Muscle layer of colon (tissue), 2 donors: ENCODE results near the gene THSD7B.

Source experiments
- H3K27ac ChIP-seq: one replicate; pipeline ENCODE4 v1.7.0; 2013; ENCODE audit warnings: low read depth, mild to moderate bottlenecking, low read length, moderate library complexity
- H3K27me3 ChIP-seq, 2 donors: one replicate each; pipeline ENCODE4 v1.7.0; 2013; ENCODE audit warnings: low read length in 2 of 2, mild to moderate bottlenecking in 2 of 2; ENCODE audit not compliant: insufficient read depth in 2 of 2, control insufficient read depth in 1 of 2
- H3K36me3 ChIP-seq: one replicate; pipeline ENCODE4 v1.7.0; 2013; ENCODE audit warnings: mild to moderate bottlenecking, low read length; ENCODE audit not compliant: insufficient read depth
- H3K4me1 ChIP-seq: one replicate; pipeline ENCODE4 v1.7.0; 2013; ENCODE audit warnings: mild to moderate bottlenecking, low read length; ENCODE audit not compliant: insufficient read depth
- H3K4me3 ChIP-seq, 2 donors: one replicate each; pipeline ENCODE4 v1.7.0; 2013; ENCODE audit warnings: low read length in 2 of 2, low read depth in 1 of 2, mild to moderate bottlenecking in 1 of 2, moderate library complexity in 1 of 2
- H3K9ac ChIP-seq: one replicate; pipeline ENCODE4 v1.7.0; 2013; ENCODE audit warnings: low read length
- H3K9me3 ChIP-seq: one replicate; pipeline ENCODE4 v1.7.0; 2013; ENCODE audit warnings: mild to moderate bottlenecking, low read length
- donor health status: abdominal sarcoma.
- donor health status: Adenocarcinoma of cecum.

The THSD7B gene

DNA sequence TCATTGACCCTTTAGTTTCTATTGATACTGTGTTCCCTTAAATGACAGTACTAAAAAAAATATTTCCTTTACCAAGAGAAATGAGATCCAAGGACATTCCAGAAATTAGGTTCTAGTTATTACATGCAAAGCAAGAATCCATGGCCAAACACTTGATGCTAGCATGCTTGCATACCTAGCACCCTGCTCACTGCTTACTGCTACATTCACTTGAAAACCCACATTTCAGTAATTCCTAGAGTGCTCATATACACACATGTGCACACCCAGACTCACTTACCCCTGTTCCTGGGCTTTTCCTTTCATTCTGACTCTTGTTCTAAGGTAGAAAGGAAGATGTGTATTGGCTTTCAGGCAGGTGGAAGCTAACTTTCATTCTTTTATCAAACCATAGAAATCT, 395.9 kb downstream of the THSD7B start:
- Histone ChIP-seq H3K4me3 (no peak overlapping the region), H3K27ac (no peak overlapping the region), H3K9ac (no peak overlapping the region), H3K36me3 (no peaks in the 10 kb centered on the region), H3K4me1 (no peaks in the 10 kb centered on the region), H3K27me3 (no peaks in the 10 kb centered on the region), H3K9me3 (no peaks in the 10 kb centered on the region)

GRCh38 chr2:137165968-137166367, 400.6 kb downstream of the THSD7B start:
- Histone ChIP-seq H3K27me3 (no peaks in the 10 kb centered on the region), H3K9ac (no peak overlapping the region), H3K36me3 (no peaks in the 10 kb centered on the region), H3K4me1 (no peaks in the 10 kb centered on the region), H3K9me3 (no peaks in the 10 kb centered on the region), H3K4me3 (no peak overlapping the region), H3K27ac (no peak overlapping the region)

- Histone ChIP-seq H3K9ac (no peak overlapping the region), H3K4me1 (no peaks in the 10 kb centered on the region), H3K27me3 (no peaks in the 10 kb centered on the region), H3K9me3 (no peaks in the 10 kb centered on the region), H3K4me3 (no peak overlapping the region), H3K36me3 (no peaks in the 10 kb centered on the region), H3K27ac (no peak overlapping the region)
Measured at GRCh38 chr2:137167651-137168050, 402.3 kb downstream of the THSD7B start.

DNA sequence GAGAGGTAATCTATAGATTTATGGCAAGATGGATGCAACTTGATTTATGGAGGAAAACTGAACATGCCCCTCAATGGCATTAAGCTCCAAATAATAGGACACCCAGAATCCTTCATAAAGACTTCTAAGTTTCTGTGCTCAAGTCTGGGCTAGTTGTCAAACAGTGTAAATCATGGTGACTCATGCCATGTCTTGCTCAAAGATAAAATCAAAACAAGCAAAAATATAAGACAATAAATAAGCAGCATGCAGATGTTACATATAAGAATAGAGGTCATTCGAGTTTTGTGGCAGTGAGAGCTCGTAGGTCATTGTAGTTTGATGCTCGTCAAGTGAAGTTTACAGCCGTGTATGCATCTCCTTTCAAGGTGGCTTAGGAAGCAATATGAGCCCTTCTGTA, 403.2 kb downstream of the THSD7B start:
- Histone ChIP-seq H3K4me3 (no peak overlapping the region), H3K4me1 (no peaks in the 10 kb centered on the region), H3K27me3 (no peaks in the 10 kb centered on the region), H3K9me3 (no peaks in the 10 kb centered on the region), H3K9ac (no peak overlapping the region), H3K36me3 (no peaks in the 10 kb centered on the region), H3K27ac (no peak overlapping the region)

GRCh38 chr2:137172162-137172561, 406.8 kb downstream of the THSD7B start:
- no peaks in the 10 kb centered on the region for H3K36me3 ChIP-seq
- H3K9me3 ChIP-seq: no peaks in the 10 kb centered on the region
- H3K27me3 ChIP-seq: no peaks in the 10 kb centered on the region
- H3K9ac ChIP-seq: no peak overlapping the region
- no peaks in the 10 kb centered on the region for H3K4me1 ChIP-seq
- no peak overlapping the region for H3K4me3 ChIP-seq
- H3K27ac ChIP-seq: no peak overlapping the region

DNA sequence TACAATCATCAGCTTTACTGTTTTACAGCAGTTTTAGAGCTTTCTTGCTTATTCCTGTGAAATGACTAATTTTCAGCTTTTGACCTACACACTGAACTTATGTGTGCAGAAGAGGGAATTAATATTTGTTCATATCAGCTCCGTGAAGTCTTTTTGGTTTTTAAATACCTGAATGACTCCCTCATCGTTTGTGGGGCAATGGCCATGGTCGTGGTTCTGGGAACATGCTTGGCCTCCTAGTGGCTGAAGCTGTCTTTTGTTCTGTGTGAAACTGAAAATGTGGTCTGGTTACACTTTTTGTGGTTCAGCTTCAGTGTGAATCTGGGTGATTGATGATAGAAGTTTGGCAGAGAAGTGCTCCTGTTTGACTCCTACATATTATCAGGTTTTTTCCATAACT, 408.1 kb downstream of the THSD7B start:
- Histone ChIP-seq H3K4me1 (no peaks in the 10 kb centered on the region), H3K27me3 (no peaks in the 10 kb centered on the region), H3K27ac (no peak overlapping the region), H3K9ac (no peak overlapping the region), H3K4me3 (no peak overlapping the region), H3K36me3 (no peaks in the 10 kb centered on the region), H3K9me3 (no peaks in the 10 kb centered on the region)

GRCh38 chr2:137175246-137175645, 409.9 kb downstream of the THSD7B start:
- H3K36me3 ChIP-seq: no peaks in the 10 kb centered on the region
- no peak overlapping the region for H3K27ac ChIP-seq
- no peak overlapping the region for H3K9ac ChIP-seq
- no peaks in the 10 kb centered on the region for H3K9me3 ChIP-seq
- no peak overlapping the region for H3K4me3 ChIP-seq
- H3K27me3 ChIP-seq: no peaks in the 10 kb centered on the region
- no peaks in the 10 kb centered on the region for H3K4me1 ChIP-seq

DNA sequence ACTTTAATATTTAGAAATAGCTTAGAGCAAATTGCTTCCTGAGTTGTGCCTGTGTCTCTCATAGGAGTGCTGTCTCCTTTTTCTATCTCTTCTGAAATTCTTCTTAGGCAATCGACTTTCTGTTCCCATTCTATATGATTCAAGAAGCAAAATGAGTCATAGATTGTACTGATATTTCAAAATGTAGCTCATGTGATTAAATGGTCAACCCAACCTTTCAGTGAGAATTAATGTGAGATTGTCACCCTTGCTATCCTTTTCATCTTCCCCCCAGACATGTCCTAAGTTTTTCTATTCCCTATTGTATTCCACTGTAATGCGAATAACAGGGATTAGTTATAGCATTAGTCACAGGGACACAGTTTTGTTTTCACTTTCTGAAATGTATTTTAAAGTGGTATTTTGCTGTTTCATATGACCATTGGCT, 413.6 kb downstream of the THSD7B start:
- no peak overlapping the region for H3K9ac ChIP-seq
- H3K4me1 ChIP-seq: no peaks in the 10 kb centered on the region
- no peaks in the 10 kb centered on the region for H3K36me3 ChIP-seq
- no peak overlapping the region for H3K4me3 ChIP-seq
- H3K9me3 ChIP-seq: no peaks in the 10 kb centered on the region
- no peak overlapping the region for H3K27ac ChIP-seq
- no peaks in the 10 kb centered on the region for H3K27me3 ChIP-seq

DNA sequence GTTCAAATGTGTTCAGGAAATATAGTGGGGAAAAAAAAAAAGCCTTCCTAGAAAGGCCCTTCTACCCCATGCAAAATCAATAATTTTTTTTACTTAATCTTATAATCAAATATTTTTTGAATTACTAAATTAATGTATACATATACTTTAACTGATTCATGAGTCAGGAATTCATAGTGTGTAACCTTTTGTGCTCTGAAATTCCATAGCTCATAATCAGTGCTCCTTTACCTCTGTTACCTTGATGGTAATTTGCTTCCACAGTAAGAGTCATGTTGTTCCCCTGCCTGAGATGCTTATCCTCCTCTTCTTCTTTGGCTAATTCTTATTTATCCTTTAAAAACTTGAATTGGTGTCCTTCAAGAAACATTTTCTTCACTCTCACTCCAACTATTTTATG, 414.2 kb downstream of the THSD7B start:
- Histone ChIP-seq H3K27ac (no peak overlapping the region), H3K4me3 (no peak overlapping the region), H3K36me3 (no peaks in the 10 kb centered on the region), H3K9ac (no peak overlapping the region), H3K9me3 (no peaks in the 10 kb centered on the region), H3K4me1 (no peaks in the 10 kb centered on the region), H3K27me3 (no peaks in the 10 kb centered on the region)

GRCh38 chr2:137180012-137180411, 414.7 kb downstream of the THSD7B start:
- no peak overlapping the region for H3K4me3 ChIP-seq
- no peaks in the 10 kb centered on the region for H3K36me3 ChIP-seq
- H3K9ac ChIP-seq: no peak overlapping the region
- H3K9me3 ChIP-seq: no peaks in the 10 kb centered on the region
- H3K27ac ChIP-seq: no peak overlapping the region
- no peaks in the 10 kb centered on the region for H3K27me3 ChIP-seq
- no peaks in the 10 kb centered on the region for H3K4me1 ChIP-seq

GRCh38 chr2:137181370-137181769, 416.0 kb downstream of the THSD7B start:
- H3K36me3 ChIP-seq: no peaks in the 10 kb centered on the region
- no peak overlapping the region for H3K9ac ChIP-seq
- no peaks in the 10 kb centered on the region for H3K27me3 ChIP-seq
- no peak overlapping the region for H3K27ac ChIP-seq
- H3K4me1 ChIP-seq: no peaks in the 10 kb centered on the region
- H3K9me3 ChIP-seq: no peaks in the 10 kb centered on the region
- no peak overlapping the region for H3K4me3 ChIP-seq

- Histone ChIP-seq H3K27me3 (no peaks in the 10 kb centered on the region), H3K9me3 (no peaks in the 10 kb centered on the region), H3K27ac (no peak overlapping the region), H3K4me3 (no peak overlapping the region), H3K36me3 (no peaks in the 10 kb centered on the region), H3K9ac (no peak overlapping the region), H3K4me1 (no peaks in the 10 kb centered on the region)
Measured at GRCh38 chr2:137182071-137182470, 416.7 kb downstream of the THSD7B start.
